HL-60 (cell line): Measurements from ENCODE around the gene CKLF.

Source experiments
- CTCF ChIP-seq: IDR thresholded peaks from one replicate; pipeline ENCODE4 v1.5.1; 2011; ENCODE audit warnings: low read length, control low read depth, inconsistent platforms; ENCODE audit not compliant: insufficient read depth
- GABPA ChIP-seq: IDR thresholded peaks from 2 replicates; pipeline ENCODE4 v1.6.1; 2012; ENCODE audit warnings: low read depth
- POLR2AphosphoS5 ChIP-seq: IDR thresholded peaks from 2 replicates; pipeline ENCODE4 v1.6.1; 2012; ENCODE audit warnings: low read depth
- REST ChIP-seq: IDR thresholded peaks from 2 replicates; pipeline ENCODE4 v1.6.1; 2012; ENCODE audit warnings: low read depth; ENCODE audit not compliant: insufficient replicate concordance
- SPI1 ChIP-seq: IDR thresholded peaks from 2 replicates; pipeline ENCODE4 v1.6.1; 2012; ENCODE audit warnings: low read depth, mild to moderate bottlenecking, borderline replicate concordance

- TF ChIP-seq CTCF = no peak
- no peak for TF ChIP-seq POLR2AphosphoS5
- TF ChIP-seq SPI1 = no peak
- no peak for TF ChIP-seq REST
- no peak for TF ChIP-seq GABPA
These were observed 56.7 kb downstream of the CKLF start for GRCh38 chr16:66609139-66609510.
